Kidney capillary endothelial cell (primary cell): ENCODE results near the gene FGF14.

ENCODE experiments used
- DNase-seq: peaks from one replicate; pipeline ENCODE4 v3.0.0-alpha.2; 2018; ENCODE audit warnings: low spot score

The FGF14 gene

DNA sequence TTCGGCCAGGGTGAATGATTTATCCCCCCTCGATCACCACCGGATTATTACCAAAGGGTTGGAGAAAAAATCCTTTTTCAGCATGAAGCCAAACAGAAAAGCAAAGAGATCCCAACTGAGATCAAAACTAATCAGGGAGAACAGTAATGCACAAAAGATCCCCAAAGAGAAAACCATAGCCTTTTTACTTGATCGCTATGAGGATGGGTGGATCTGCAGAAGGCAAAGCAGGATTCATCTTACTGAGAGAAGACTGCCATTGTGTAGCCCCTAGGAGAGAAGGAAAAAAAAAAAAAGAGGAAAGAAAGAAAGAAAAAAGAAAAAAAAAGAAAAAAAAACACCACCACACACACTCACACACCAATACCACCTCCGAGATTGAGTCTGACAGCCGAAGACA, at the start of gene FGF14:
TSS of gene FGF14 (minus strand) at position 283 of the 400 bp plus-strand sequence.
- DNase-seq, result no peak

DNA sequence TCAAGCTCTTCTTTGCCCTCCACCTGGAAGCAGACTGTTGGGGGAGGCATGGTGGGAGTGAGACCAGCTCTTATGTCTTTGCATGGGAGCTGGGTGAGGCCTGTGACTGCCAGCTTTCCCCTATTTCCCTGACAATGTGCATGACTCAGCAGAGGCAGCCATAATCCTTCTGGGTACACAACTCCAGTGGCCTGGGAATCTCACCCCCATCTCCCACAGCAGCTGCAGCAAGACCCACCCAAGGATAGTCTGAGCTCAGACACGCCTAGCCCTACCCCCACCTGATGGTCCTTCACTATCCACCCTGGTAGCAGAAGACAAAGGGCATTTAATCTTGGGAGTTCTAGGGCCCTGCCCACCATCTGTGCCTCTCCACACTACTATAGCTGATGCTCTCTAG, 41.4 kb upstream of the FGF14 start:
- DNase-seq, result no peak

DNA sequence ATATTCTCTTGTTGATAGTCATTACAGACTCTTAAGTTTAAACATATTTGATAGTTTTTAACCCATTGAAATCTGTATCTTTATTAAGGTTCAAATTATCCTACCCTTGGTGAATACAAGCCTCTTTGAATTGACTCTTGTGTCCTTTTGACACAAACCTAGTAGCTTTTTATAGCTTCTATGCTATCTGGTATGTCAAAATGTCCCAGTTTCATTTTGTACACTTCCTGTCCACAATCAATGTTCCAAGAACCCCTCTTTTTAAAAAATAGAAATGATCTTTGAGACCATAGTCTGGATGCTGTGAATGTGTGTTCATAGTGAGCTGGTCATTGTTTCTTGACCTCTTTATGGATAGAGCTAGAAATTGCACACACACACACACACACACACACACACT, 39.2 kb upstream of the FGF14 start:
- DNase-seq, result no peak

DNA sequence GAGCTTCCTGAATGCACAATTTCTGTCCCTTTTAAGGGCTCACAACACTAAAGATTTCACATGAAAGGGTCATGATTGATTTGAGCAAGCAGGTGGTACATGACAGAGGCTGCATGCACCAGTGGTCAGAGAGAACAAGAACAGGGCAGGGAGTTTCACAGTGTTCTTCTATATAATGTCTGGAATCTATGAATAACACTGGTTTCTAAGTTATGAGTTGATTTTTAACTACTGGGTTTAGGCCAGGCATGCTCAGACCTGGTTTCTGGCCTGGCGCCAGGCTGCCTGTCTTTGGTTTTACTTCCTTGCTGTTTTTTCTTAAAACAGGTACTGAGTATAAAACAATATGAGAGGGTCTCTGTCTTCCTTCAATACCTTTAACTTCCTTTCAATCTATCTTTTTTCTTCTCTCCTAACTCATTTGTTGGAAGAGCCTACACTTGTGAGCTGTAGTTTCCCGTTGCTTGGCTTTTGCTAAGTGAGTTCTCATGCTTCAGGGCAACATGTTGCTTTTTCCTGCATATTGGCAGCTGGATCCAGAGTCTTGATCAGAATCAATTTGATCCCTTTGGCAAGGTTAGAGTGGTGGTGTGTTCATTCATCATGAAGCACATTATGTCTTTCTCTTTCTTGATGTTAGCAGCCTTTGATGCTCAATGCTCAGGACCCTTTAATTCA, 38.5 kb upstream of the FGF14 start:
- DNase-seq, result no peak

DNA sequence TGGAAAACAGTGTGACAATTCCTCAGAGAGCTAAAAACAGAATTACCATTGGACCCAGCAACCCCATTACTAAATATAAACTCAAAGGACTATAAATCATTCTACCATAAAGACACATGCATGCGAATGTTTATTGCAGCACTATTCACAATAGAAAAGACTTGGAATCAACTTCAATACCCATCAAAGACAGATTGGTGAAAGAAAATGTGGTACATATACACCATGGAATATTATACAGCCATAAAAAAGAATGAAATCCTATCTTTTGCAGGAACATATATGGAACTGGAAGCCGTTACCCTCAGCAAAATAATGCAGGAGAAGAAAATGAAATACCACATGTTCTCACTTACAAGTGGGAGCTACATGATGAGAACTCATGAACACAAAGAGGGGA, 20.8 kb upstream of the FGF14 start:
- DNase-seq, result no peak

DNA sequence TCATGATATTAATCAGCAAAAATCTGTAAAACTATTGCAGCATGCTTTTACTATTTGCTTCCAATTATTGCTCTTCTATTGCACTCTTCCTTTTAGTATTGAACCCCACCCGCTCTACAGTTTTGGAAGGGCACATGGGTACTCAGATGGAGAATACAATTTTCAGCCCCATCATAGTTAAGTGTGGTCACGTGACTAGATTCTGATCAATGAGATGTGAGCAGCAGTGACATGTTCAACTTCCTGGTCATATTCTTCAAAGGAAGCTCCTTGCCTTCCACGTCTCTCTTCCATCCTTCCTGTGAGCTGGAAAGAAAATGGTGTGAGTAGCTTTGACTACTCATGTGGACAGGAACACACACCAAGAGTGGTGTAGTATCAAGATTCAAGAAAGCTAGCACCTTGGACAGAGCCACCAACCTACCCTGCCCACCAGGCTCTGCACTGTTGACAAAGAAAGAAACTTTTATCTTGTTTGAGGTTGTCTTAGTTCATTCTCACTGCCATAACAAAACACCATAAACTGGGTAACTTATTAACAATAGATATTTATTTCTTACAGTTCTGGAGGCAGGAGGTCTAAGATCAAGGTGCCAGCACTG, 3.8 kb upstream of the FGF14 start:
- no peak for DNase-seq

DNA sequence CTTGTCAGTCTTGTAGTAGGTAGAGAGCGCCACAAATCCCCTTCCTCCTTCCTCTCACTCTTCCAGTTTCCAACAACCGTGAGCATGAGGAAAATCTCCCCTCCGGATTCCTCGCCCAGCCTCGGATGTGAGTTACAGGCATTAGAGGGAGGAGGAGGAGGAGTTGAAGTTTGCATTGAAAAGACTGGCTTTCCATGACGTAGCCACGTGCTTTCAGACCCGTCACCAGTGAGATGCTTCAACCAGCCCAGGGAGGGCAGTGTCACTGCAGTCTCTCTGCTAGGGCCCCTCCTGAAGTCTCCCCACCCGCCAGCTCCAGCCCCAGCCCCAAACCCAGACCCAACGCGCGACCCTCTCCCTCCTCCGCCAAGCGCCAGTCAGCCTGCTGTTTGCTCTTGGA, 442 bp upstream of the FGF14 start:
- no peak for DNase-seq

DNA sequence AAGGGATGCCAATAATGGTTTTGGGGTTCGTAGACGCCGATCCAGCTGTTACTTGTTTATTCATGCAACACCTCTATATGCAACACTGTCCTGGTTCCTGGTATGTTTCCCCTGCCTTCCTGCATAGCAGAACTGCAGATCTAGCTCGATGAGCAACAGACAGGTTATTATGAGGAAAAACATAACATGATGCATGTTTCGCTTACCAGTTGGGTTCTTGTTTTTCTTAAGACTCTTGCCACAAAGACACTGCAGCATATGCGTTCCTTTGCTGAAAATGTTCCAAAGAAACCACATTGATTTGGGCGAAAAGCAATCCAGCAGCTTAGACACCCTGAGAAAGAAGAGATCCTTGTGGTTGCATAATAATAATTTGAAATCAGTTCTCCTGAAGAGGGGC, 583 bp downstream of the FGF14 start:
- DNase-seq, result no peak

DNA sequence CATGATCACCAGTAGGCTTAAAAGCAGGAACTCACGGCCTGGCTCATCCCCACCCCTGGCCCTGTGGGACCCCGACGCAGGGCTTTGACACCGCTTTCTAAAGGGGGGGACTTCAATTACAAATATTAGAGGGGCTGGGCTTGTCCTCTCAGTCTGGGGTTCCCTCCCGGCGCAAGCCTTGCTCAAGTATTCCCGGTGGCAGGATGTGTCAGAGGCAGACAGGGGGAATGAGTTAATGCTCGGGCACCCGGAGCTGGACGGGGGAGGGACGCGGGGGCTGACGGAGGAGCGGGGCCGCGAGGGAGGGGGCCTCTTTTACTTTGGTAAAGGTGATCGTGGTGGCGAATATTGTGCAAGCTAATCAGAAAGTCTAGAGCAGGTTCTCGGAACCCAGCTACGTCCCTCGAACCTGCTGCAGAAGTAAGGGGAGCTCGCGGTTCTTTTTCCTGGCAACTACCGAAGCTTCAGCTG, 1.1 kb downstream of the FGF14 start:
- no peak for DNase-seq

DNA sequence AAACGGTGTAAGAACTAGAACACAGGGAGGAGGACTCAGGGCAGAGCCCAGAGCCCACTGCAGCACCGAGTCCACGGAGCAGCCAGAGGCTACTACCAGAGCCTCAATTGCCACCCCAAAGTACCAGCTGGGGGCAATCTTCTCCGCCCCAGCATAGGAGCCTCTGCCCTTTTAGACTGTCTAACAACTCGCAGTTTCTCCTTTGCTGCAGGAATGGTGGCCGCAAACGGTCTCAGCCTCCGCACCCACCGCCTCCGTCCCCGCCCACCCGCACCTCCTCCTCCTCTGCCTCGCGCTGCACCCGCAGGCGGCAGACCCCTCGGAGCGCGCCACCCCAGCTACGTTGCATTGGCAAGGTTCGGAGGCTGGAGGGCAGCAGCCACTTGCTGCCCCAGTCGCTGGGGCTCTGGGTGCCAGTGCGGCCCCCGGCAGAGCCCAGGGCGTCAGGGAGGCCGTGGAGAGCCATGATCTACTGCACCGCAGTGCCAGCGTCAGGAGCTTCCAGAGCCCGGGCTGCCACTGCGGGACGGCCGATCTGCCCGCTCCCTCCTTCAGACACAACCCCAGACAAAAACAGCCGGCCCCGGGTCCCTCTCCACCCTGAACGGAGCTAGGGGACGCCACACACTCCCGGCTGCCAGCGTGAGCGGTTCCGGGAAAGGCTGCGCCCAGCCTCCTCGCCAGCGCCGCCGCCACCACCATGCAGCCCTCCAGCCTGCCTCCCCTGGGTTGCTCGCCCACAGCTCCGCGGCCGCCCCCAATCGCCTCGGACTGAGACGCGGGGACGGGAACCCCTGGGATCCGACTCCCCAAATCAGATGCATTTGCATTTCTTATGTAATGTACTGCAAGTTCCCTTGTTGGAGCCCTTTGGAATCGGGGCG, 1.8 kb downstream of the FGF14 start:
- no peak for DNase-seq

DNA sequence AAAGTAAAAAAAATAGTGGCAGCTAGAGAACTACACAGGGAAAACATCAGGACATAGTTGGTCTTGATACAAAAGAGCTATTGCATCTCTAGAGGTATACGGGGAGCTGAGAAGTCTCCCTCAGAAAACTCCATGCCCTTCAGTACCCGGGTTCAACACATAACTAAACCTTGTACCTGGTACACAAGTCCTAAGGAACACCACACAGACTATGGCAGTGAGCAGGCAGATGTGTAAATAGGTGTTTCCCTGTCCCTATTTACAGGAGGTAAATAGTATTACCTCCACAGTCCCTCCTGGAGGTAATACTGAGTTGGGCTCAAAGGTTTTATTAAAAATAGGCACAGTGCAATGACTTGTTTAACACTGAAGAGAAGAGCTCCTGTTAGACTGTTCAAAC, 5.9 kb downstream of the FGF14 start:
- DNase-seq, result no peak

DNA sequence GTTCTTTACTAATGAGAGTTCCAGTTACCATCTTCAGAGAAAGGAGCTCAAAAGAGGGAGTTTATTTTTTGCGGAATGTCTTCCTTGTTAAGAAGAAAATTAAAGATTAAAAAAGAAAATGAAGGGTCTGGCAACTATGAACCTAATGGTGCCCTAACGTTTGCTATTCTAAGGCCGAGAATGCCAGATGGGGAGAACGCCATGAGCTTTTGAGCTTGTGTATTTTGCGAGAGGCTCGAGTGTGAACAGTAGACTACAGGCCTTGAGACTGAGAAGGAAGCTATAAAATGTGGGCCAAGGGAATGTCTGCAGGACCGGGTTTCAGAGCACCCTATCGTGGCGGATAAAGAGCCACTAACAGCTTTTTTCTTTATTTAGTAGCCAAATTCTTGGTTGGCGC, 6.7 kb downstream of the FGF14 start:
- no peak for DNase-seq

DNA sequence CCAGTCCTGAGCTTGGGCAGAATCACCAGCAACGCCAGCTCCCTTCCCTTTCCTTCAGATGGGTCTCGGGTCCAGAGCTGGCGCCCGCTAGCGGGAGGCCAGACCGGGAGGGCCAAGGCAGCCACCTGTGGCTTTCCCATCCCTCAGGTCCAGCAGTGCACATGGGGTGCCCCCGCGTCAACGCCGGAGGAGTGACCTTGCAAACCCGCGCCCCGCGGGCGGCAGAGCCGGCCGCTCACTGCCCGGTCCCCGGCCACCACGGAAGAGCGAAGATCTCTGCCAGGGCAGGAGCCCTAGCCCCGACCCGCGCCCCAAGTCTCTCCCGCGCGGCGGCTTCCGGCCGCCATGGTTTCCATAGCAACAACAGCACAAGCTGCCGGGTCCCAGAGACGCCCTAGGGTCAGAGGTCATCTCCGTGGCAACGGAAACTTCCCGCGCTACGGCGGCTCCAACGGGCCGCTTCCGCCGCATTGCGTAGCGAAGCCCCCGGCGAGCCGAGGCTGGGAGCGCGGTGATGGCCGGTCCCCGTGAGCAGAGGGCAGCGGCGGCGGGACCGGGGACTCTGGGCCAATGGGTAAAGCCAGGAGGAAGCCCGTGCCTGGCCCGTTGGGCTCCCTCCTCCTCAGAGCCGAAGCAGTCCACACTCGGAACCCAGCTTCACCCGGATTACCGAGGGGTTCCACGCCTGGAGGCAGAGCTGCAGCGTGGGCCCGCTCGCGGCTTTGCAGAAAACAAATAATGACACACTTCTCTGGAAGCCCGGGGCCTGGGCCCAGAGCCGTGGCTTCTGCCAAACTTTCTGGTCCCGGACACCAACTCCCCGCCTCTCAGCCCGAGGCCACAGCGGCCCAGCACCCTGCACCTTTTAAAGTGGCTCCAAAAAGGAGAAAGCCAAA, 7.4 kb downstream of the FGF14 start:
- peak; percentile 81 for DNase-seq

DNA sequence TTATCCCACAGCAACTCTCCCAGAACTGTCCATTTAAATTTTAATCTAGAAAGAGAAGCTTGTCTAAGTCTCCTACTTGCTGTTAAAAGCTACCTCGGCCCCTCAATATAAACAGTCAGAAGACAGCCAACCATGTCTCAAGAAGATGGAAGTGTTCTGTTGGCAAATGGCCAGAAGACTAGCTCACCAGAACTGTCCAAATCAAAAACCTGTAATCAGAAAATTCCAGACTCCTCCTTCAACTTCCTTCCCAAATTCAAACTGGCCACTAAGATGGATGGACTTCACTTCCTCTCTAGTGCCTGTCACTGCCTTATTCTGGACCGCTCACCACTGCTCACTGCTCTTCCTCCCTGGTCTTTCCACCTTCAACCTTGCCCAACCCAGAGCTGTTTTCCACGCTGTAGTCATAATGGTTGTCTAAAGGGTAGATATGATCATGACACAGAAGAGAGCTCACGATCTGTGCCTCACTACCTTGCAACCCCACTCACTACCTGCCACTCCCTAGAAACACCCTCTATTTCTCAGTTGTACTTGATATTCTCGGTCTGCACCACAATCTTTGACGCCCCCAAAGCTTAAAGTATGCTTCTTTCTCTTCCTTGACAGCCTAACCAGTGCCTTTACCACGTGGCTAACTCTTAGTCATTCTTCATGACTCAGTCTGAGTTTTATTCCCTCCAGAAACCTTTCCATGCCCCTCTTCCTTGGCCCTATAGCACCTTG, 9.2 kb downstream of the FGF14 start:
- DNase-seq, result no peak

DNA sequence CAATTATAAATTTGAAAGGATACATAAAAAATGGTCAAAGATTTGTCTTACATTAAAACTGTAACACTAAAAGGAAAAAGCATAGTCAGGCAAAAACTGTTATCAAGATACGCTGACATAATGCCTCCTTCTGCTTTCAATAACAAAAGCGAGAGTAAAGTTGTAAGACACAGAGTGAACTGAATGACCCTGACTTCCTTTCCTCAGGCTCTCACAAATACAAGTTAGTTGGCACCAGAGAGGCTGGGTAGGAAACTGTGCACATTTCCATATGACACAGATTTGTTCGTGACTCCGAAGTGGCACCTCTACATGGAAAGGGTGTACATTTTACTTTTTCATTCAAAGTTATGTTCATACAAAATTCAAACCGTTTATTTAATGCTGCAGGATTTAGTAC, 15.4 kb downstream of the FGF14 start:
- DNase-seq, result no peak

DNA sequence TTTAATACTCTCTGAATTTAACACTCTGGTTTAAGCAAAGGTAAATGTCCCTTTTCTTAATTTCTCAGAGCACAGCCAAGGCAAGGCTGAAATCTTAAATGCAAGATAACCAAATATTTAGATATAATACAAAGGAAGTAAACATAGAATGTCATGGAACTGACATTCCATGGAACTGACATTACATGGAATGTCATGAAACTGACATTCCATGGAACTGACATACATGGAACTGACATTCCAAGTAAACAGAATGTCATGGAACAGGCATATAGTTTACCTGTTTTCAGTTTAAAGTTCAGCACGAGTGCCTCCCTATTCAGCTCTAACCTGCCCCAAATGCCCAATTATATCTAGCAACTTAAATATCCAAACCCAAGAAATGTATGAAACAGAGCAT, 21.8 kb downstream of the FGF14 start:
- DNase-seq, result no peak

DNA sequence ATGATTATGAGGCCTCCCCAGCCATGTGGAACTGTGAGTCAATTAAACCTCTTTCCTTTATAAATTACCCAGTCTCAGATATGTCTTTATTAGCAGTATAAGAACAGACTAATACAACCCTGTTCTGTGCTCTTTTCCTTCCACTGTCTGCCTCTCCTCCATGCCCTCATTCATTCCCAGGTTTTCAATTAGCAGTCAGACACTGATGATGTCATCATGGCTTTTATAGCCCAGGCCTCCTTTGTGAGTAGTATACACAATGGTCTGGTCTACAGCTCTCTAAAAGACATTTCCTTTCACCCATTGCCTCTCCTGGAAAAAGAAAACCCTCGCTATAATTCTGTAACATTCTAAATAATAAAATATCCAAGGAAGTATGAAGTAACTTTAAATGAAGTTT, 25.5 kb downstream of the FGF14 start:
- no peak for DNase-seq

DNA sequence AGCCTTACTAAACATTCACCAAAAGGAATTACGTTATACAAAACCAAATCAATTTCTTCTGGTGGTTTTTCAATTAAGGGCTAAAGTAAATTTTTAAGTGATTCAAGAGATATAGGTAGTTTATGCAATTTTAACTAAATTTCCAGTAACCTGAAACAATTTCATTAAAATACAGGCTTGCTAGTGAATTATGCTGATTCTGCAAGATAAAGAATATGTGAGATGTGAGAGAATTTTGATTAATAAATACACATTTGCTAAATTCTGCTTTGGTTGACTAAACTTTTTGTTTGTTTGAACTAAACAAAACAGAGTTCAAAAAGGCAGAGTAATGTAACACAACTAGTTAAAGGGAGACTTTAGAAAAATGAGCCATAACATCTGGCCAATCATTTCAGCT, 27.1 kb downstream of the FGF14 start:
- no peak for DNase-seq

DNA sequence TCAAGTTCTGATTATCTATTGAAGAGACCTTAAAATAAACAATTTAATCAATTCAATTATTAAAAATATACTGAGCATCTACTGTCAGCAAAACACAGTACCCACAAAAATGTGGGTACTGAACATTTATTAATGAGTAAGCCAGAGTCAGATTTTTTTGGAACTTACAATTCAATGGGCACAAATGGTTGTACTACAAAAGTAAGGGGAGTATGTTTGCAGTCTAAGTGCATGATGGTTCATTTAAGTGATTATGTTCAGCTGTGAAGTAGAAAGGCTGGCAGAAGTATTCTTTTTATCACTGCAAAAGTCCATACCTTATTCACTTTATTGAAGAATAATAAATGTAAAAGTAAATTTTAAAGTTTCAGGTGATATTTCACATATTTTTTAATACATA, 27.6 kb downstream of the FGF14 start:
- no peak for DNase-seq

DNA sequence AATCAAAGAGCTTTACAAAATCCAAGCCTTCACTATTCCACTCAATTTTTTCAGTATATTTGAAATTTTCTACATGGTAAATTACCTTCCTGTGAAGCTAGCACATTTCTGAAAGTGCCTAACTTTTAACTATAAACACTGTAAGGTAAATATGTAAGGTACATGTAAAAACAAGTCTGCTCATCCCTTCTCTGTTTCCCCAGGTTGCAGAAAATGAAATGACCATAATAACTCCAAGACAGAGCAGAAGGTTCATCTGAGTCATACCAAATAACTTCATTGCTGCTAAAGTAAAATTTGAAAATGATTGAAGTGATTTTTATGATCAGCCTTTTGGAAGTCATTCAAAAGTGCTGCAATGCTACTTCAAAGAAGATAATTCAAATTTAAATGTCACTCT, 28.6 kb downstream of the FGF14 start:
- no peak for DNase-seq

DNA sequence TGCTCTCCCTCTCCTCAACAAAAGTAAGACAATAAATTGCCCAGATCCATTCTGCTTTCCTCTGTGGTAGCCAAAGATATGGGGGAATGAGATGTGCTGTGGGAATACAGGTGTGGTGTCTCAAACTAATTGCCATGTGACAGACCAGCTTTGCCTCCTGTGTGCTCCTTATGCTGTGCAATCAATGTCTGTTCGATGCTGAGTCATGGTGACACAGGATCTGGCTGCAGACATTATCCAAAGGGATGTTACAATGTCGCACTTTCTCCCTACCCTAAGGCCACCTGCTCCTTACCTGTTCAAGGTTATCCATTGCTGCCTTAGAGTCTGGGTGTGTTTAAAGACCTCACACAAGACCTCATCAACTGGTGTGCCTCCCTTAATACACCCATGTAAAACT, 32.5 kb downstream of the FGF14 start:
- no peak for DNase-seq
